ENCODE results near the gene HSD17B13. TPM values are rescaled to one million over a fixed set of nuclear protein-coding genes. Genes with fewer than 3 reads are reported as not detected.

The HSD17B13 gene
- 1 to 10 TPM in 1 of 4 donors, under 1 TPM in 3; 0.22 to 1.7 (median 0.39) TPM for total RNA-seq

- 63 to 80% methylated on average over 2 of the region's 2 CpGs for WGBS, 2 donors
- Histone ChIP-seq H3K4me1 (no peaks in the 10 kb centered on the region), H3K27me3 (peaks cover 3% of the 10 kb centered on the region), H3K9me3 (no peaks in the 10 kb centered on the region), H3K4me3 (replicated peaks in 1 of 3) (no peak within 1 kb of the TSS), H3K27ac (no peak within 1 kb of the TSS), H3K36me3 (no peaks in the 10 kb centered on the region)
- TF ChIP-seq CTCF (IDR thresholded peaks at IDR 0.05) = no peak
- no peak for TF ChIP-seq POLR2A (IDR thresholded peaks at IDR 0.05)
- no peak for DNase-seq
- intact Hi-C loops (cut with DNase I) = no loop called here
Measured at GRCh38 chr4:87322754-87323153, at the start of gene HSD17B13. HSD17B13 (minus strand) TSS chr4:87322882; CDS start chr4:87322841, 41 bp downstream.

GRCh38 chr4:87370068-87370467 lies 47.4 kb upstream of the HSD17B13 start:
- H3K36me3 ChIP-seq = no peaks in the 10 kb centered on the region
- intact Hi-C loops (cut with DNase I) = no loop called here
- TF ChIP-seq POLR2A (IDR thresholded peaks at IDR 0.05) (no peak), CTCF (IDR thresholded peaks at IDR 0.05) (no peak)
- H3K4me3 ChIP-seq (replicated peaks in 1 of 3) = no peak overlapping the region
- H3K4me1 ChIP-seq = no peaks in the 10 kb centered on the region
- WGBS, 2 donors = 82 to 87% methylated on average over 2 of the region's 2 CpGs
- no peaks in the 10 kb centered on the region for H3K9me3 ChIP-seq
- no peaks in the 10 kb centered on the region for H3K27me3 ChIP-seq
- H3K27ac ChIP-seq = no peak overlapping the region
- DNase-seq = no peak

- no peaks in the 10 kb centered on the region for H3K4me1 ChIP-seq
- DNase-seq = no peak
- 75 to 76% methylated on average over 2 of the region's 2 CpGs for WGBS, 2 donors
- intact Hi-C loops (cut with DNase I) = no loop called here
- no peaks in the 10 kb centered on the region for H3K36me3 ChIP-seq
- H3K9me3 ChIP-seq = no peaks in the 10 kb centered on the region
- H3K4me3 ChIP-seq (replicated peaks in 1 of 3) = no peak overlapping the region
- no peak overlapping the region for H3K27ac ChIP-seq
- TF ChIP-seq POLR2A (IDR thresholded peaks at IDR 0.05) (no peak), CTCF (IDR thresholded peaks at IDR 0.05) (no peak)
- H3K27me3 ChIP-seq = no peaks in the 10 kb centered on the region
Measured at GRCh38 chr4:87366521-87367162, 44.0 kb upstream of the HSD17B13 start.

- no peaks in the 10 kb centered on the region for H3K4me1 ChIP-seq
- WGBS, 2 donors = 64 to 75% methylated on average over 1 of the region's 1 CpG
- no peaks in the 10 kb centered on the region for H3K36me3 ChIP-seq
- no peak overlapping the region for H3K4me3 ChIP-seq (replicated peaks in 1 of 3)
- intact Hi-C loops (cut with DNase I) = no loop called here
- DNase-seq = no peak
- no peak overlapping the region for H3K27ac ChIP-seq
- H3K9me3 ChIP-seq = no peaks in the 10 kb centered on the region
- no peak for TF ChIP-seq CTCF (IDR thresholded peaks at IDR 0.05)
- TF ChIP-seq POLR2A (IDR thresholded peaks at IDR 0.05) = no peak
- H3K27me3 ChIP-seq = no peaks in the 10 kb centered on the region
Measured at GRCh38 chr4:87365348-87365747, 42.7 kb upstream of the HSD17B13 start.

GRCh38 chr4:87363552-87363951 lies 40.9 kb upstream of the HSD17B13 start:
- H3K27me3 ChIP-seq = no peaks in the 10 kb centered on the region
- no peaks in the 10 kb centered on the region for H3K9me3 ChIP-seq
- intact Hi-C loops (cut with DNase I) = no loop called here
- no peak for DNase-seq
- H3K36me3 ChIP-seq = no peaks in the 10 kb centered on the region
- 97 to 100% methylated on average over 2 of the region's 2 CpGs for WGBS, 2 donors
- TF ChIP-seq POLR2A (IDR thresholded peaks at IDR 0.05) (no peak), CTCF (IDR thresholded peaks at IDR 0.05) (no peak)
- no peak overlapping the region for H3K4me3 ChIP-seq (replicated peaks in 1 of 3)
- H3K4me1 ChIP-seq = no peaks in the 10 kb centered on the region
- H3K27ac ChIP-seq = no peak overlapping the region

Measured in thyroid gland (tissue), 4 donors.